Testis (tissue), 2 donors: Measurements from ENCODE around the gene BDKRB1.

Experiments used
- CTCF ChIP-seq, 3 experiments: fragments of 450-650 bp in 2 of 3; fragments of 200-600 bp in 1 of 3; sonication (generic) in 1 of 3; IDR thresholded peaks; one replicate each; pipeline ENCODE4 v1.5.1; 2016 to 2019; ENCODE audit warnings: antibody characterized with exemption in 3 of 3, mild to moderate bottlenecking in 2 of 3, moderate library complexity in 1 of 3
- POLR2A ChIP-seq: fragments of 450-650 bp; IDR thresholded peaks from one replicate; pipeline ENCODE4 v1.6.1; 2017; ENCODE audit warnings: antibody characterized with exemption, mild to moderate bottlenecking, moderate library complexity

GRCh38 chr14:96309896-96310330 lies 53.9 kb downstream of the BDKRB1 start:
- TF ChIP-seq CTCF (IDR thresholded peaks at IDR 0.05): no peak
- TF ChIP-seq POLR2A: no peak
